Type B pancreatic cell (in vitro differentiated cells): ENCODE data around the gene RAC3. TPM values are rescaled to one million over a fixed set of nuclear protein-coding genes. Genes with fewer than 3 reads are reported as not detected.
"Not testable (repeated sequence)": the region's sequence is repeated elsewhere in the genome, so short reads cannot be mapped to it uniquely, and the experiment has no call there.

Experiments
- DNase-seq: peaks from one replicate; pipeline ENCODE4 v3.0.0; 2021; ENCODE audit warnings: mixed read lengths; ENCODE audit not compliant: unreplicated experiment; ENCODE audit errors: extremely low spot score
- H3K27ac Mint-ChIP-seq: 2 replicates; pipeline ENCODE4 v1.8.0; 2021; ENCODE audit warnings: mild to moderate bottlenecking, mixed read lengths
- H3K27me3 Mint-ChIP-seq: 2 replicates; pipeline ENCODE4 v1.8.0; 2021; ENCODE audit warnings: mixed read lengths
- H3K36me3 Mint-ChIP-seq: 2 replicates; pipeline ENCODE4 v1.8.0; 2021; ENCODE audit warnings: mixed read lengths
- H3K4me1 Mint-ChIP-seq: one replicate; pipeline ENCODE4 v1.8.0; 2021; ENCODE audit warnings: mixed read lengths; ENCODE audit not compliant: unreplicated experiment
- H3K4me3 Mint-ChIP-seq: 2 replicates; pipeline ENCODE4 v1.8.0; 2021; ENCODE audit warnings: mild to moderate bottlenecking, mixed read lengths
- H3K9me3 Mint-ChIP-seq: 2 replicates; pipeline ENCODE4 v1.8.0; 2021; ENCODE audit warnings: mixed read lengths
- CTCF ChIP-seq: fragments of 200-600 bp; sonication (generic); conservative IDR thresholded peaks from 2 replicates; pipeline ENCODE4 v1.5.0; 2021; ENCODE audit warnings: antibody characterized with exemption, mild to moderate bottlenecking
- total RNA-seq: library from RNA; stranded (reverse); gene quantifications from 2 replicates; pipeline ENCODE4 v1.2.1, GENCODE V29; 2021; ENCODE audit warnings: low replicate concordance

RAC3 gene
- total RNA-seq, 1 donor from 2014 or later, result 51.7 TPM

- TF ChIP-seq CTCF, result no peak
- Mint-ChIP-seq H3K27ac (peak overlapping the region; percentile 80), H3K9me3 (no peaks in the 10 kb centered on the region), H3K27me3 (no peaks in the 10 kb centered on the region), H3K36me3 (peaks cover 5% of the 10 kb centered on the region), H3K4me1 (peaks cover 16% of the 10 kb centered on the region), H3K4me3 (peak overlapping the region; percentile 83)
- DNase-seq, result no peak
Measured at GRCh38 chr17:82035488-82035887, 4.0 kb downstream of the RAC3 start.

DNA sequence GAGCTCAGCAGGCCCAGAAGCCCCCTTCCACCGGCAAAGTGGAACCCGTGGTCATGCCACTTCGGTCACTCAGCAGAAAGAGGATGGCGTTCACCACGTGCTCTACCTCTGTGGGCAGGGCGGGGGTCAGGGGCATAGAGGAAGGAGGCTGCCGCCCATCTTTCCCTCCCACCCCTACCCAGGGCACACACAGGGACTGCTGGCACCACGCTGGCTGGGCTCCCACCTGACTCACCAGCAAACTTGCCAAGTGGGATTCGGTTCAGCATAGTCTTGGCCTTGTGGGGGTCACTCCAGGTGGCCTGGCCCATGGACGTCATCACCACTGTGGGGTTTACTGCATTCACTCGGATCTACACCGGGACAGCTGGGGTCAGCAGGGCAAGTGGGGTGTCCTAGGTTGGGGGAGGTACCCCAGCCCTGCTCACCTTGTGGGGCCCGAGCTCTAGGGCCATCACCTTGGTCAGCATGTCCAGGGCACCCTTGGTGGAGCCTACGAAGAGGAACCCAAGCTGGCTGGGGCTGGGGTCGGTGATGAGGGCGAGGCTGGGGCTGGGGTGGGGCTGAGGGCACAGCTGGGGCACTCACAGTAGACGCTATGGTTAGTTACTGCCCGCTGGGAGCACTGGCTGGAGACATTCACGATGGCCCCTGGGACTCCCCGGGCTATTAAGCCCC lies 4.6 kb downstream of the RAC3 start:
- H3K4me3 Mint-ChIP-seq, result peak overlapping the region; percentile 83
- H3K27ac Mint-ChIP-seq, result no peak overlapping the region
- H3K27me3 Mint-ChIP-seq, result no peaks in the 10 kb centered on the region
- no peaks in the 10 kb centered on the region for H3K9me3 Mint-ChIP-seq
- no peak for TF ChIP-seq CTCF
- peaks cover 17% of the 10 kb centered on the region for H3K4me1 Mint-ChIP-seq
- H3K36me3 Mint-ChIP-seq, result peaks cover 5% of the 10 kb centered on the region
- no peak for DNase-seq

GRCh38 chr17:82036634-82037091 lies 5.2 kb downstream of the RAC3 start:
- Mint-ChIP-seq H3K4me1 (peaks cover 21% of the 10 kb centered on the region), H3K27ac (no peak overlapping the region), H3K9me3 (no peaks in the 10 kb centered on the region), H3K27me3 (no peaks in the 10 kb centered on the region), H3K36me3 (peaks cover 5% of the 10 kb centered on the region), H3K4me3 (peak overlapping the region; percentile 83)
- TF ChIP-seq CTCF, result no peak
- DNase-seq, result no peak

DNA sequence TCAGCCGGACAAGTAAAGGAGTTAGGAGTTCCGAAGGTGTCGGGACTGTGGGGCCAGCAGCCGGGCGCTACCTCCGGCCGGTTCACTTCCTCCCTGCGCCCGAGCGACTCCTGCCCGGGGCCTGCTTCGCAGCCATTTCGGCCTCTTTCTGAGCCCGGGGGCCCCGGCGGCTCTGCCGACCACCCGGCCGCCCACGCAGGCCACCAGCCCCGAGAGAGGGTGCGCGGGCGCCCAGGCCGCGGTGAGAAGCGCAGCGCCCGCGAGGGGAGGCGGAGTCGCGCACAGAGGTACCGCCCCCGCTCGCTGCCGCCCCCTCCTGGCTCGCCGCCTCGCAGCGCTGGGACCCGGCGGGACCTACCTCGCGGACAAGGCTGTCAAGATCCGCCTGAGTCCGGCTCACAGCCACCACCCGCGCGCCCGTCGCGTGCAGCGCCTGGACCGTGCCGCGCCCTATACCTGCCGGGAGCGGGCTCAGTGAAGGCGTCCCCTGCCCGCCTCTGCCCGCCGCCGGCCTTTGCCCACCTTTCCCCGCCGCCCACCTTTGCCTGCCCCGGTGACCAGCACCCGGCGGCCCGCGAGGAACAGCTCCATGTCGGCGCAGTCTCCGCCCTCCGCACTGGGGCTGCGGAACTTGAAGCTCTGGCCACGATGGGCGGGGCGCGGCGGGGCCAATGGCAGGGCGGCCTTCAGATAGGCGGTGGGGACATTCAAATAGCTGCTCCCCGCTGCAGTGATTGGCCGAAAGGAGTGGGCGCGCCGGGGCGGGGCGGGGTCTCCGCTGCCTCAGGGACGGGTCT lies 5.8 kb downstream of the RAC3 start, which contains the start of gene DCXR:
DCXR (minus strand) TSS at position 606 of the 797 bp plus-strand sequence; CDS start at position 591, 15 bp downstream.
- Mint-ChIP-seq H3K36me3 (peaks cover 5% of the 10 kb centered on the region), H3K27me3 (no peaks in the 10 kb centered on the region), H3K9me3 (no peaks in the 10 kb centered on the region), H3K4me3 (peak within 1 kb of the TSS; percentile 84), H3K27ac (peak within 1 kb of the TSS; percentile 87), H3K4me1 (peaks cover 21% of the 10 kb centered on the region)
- TF ChIP-seq CTCF, result peak; percentile 88
- peak; percentile 97 for DNase-seq

GRCh38 chr17:82037889-82038195 lies 6.4 kb downstream of the RAC3 start:
- Mint-ChIP-seq H3K27me3 (no peaks in the 10 kb centered on the region), H3K9me3 (no peaks in the 10 kb centered on the region), H3K4me1 (peaks cover 19% of the 10 kb centered on the region), H3K27ac (peak overlapping the region; percentile 87), H3K36me3 (peaks cover 5% of the 10 kb centered on the region), H3K4me3 (peak overlapping the region; percentile 84)
- no peak for DNase-seq
- TF ChIP-seq CTCF, result no peak

- H3K4me1 Mint-ChIP-seq, result peaks cover 17% of the 10 kb centered on the region
- not testable (repeated sequence) for H3K9me3 Mint-ChIP-seq, H3K36me3 Mint-ChIP-seq, DNase-seq, H3K27me3 Mint-ChIP-seq, H3K27ac Mint-ChIP-seq
- peak overlapping the region; percentile 26 for H3K4me3 Mint-ChIP-seq
Measured at GRCh38 chr17:82038796-82039409, 7.4 kb downstream of the RAC3 start.
